Mesodermal cell (in vitro differentiated cells): ENCODE results near the gene NUP188.
"Not testable (repeated sequence)": the region's sequence is repeated elsewhere in the genome, so short reads cannot be mapped to it uniquely, and the experiment has no call there.

Experiments used
- H3K27ac ChIP-seq: 2 replicates; pipeline ENCODE4 v1.7.0; 2013; ENCODE audit warnings: mild to moderate bottlenecking, low read depth, low read length, moderate library complexity; ENCODE audit not compliant: severe bottlenecking
- H3K36me3 ChIP-seq: 2 replicates; pipeline ENCODE4 v1.7.1; 2013; ENCODE audit warnings: mild to moderate bottlenecking, low read length, moderate library complexity; ENCODE audit not compliant: control insufficient read depth, insufficient read depth
- H3K4me1 ChIP-seq: one replicate; pipeline ENCODE4 v1.7.1; 2013; ENCODE audit warnings: mild to moderate bottlenecking, low read length; ENCODE audit not compliant: insufficient read depth, control insufficient read depth, poor library complexity, severe bottlenecking
- H3K4me3 ChIP-seq: 2 replicates; pipeline ENCODE4 v1.7.0; 2013; ENCODE audit warnings: low read length, control low read depth, mild to moderate bottlenecking; ENCODE audit not compliant: insufficient read depth, poor library complexity, severe bottlenecking; ENCODE audit errors: extremely low read depth
- H3K9me3 ChIP-seq: 2 replicates; pipeline ENCODE4 v1.7.1; 2013; ENCODE audit warnings: mild to moderate bottlenecking, low read length, moderate library complexity; ENCODE audit not compliant: control insufficient read depth
- WGBS, 2 experiments: methylation state at CpG; one replicate each; pipeline ENCODE4 v1.1.5; 2013; ENCODE audit warnings: missing lambda C conversion rate in 2 of 2; ENCODE audit not compliant: insufficient coverage in 2 of 2; 5-methylcytosine and 5-hydroxymethylcytosine counted together

NUP188 gene

GRCh38 chr9:129033216-129033615, 85.7 kb downstream of the NUP188 start:
- no peak overlapping the region for H3K27ac ChIP-seq
- WGBS, 2 experiments, result 90 to 97% methylated on average over 6 of the region's 8 CpGs
- no peaks in the 10 kb centered on the region for H3K36me3 ChIP-seq
- no peaks in the 10 kb centered on the region for H3K9me3 ChIP-seq
- no peak overlapping the region for H3K4me3 ChIP-seq
- peaks cover 11% of the 10 kb centered on the region for H3K4me1 ChIP-seq

GRCh38 chr9:129035838-129036237, 88.3 kb downstream of the NUP188 start:
- not testable (repeated sequence) for H3K9me3 ChIP-seq, H3K4me3 ChIP-seq, H3K36me3 ChIP-seq
- Histone ChIP-seq H3K4me1 (peaks cover 14% of the 10 kb centered on the region), H3K27ac (peak overlapping the region; percentile 59)
- WGBS, 2 experiments, result 81 to 82% methylated on average over 12 to 13 of the region's 13 CpGs

- Histone ChIP-seq H3K4me1 (peaks cover 14% of the 10 kb centered on the region), H3K9me3 (no peaks in the 10 kb centered on the region), H3K4me3 (peak within 1 kb of the TSS; percentile 95), H3K27ac (peak within 1 kb of the TSS; percentile 59), H3K36me3 (peaks cover 4% of the 10 kb centered on the region)
- 1 to 2% methylated on average over 43 to 44 of the region's 49 CpGs for WGBS, 2 experiments
Observed at GRCh38 chr9:129036241-129036922, 88.9 kb downstream of the NUP188 start, which contains the start of gene MIGA2. Gene MIGA2, plus strand, starts transcription at chr9:129036626. Its CDS starts 3,969 bp downstream, at chr9:129040595.

- H3K4me1 ChIP-seq, result peaks cover 14% of the 10 kb centered on the region
- H3K9me3 ChIP-seq, result no peaks in the 10 kb centered on the region
- peak overlapping the region; percentile 95 for H3K4me3 ChIP-seq
- WGBS, 2 experiments, result 19 to 24% methylated on average over 26 to 31 of the region's 32 CpGs
- peaks cover 12% of the 10 kb centered on the region for H3K36me3 ChIP-seq
- H3K27ac ChIP-seq, result no peak overlapping the region
Observed at GRCh38 chr9:129036923-129037766, 89.6 kb downstream of the NUP188 start.

GRCh38 chr9:129037767-129038098, 90.2 kb downstream of the NUP188 start:
- peaks cover 14% of the 10 kb centered on the region for H3K4me1 ChIP-seq
- no peak overlapping the region for H3K27ac ChIP-seq
- no peaks in the 10 kb centered on the region for H3K9me3 ChIP-seq
- H3K36me3 ChIP-seq, result peaks cover 16% of the 10 kb centered on the region
- WGBS, 2 experiments, result 73 to 90% methylated on average over 6 of the region's 6 CpGs
- H3K4me3 ChIP-seq, result peak overlapping the region; percentile 95

GRCh38 chr9:129038109-129038852, 90.8 kb downstream of the NUP188 start:
- Histone ChIP-seq H3K4me3 (peak overlapping the region; percentile 95), H3K27ac (no peak overlapping the region), H3K9me3 (no peaks in the 10 kb centered on the region), H3K36me3 (peaks cover 16% of the 10 kb centered on the region), H3K4me1 (peaks cover 14% of the 10 kb centered on the region)
- 96 to 97% methylated on average over 4 of the region's 8 CpGs for WGBS, 2 experiments

- WGBS, 2 experiments, result 92 to 94% methylated on average over 12 of the region's 12 CpGs
- Histone ChIP-seq H3K36me3 (peaks cover 16% of the 10 kb centered on the region), H3K4me3 (no peak overlapping the region), H3K27ac (no peak overlapping the region), H3K4me1 (peaks cover 14% of the 10 kb centered on the region), H3K9me3 (no peaks in the 10 kb centered on the region)
Observed at GRCh38 chr9:129040113-129040643, 92.7 kb downstream of the NUP188 start.

- Histone ChIP-seq H3K4me3 (no peak overlapping the region), H3K4me1 (peaks cover 14% of the 10 kb centered on the region), H3K9me3 (no peaks in the 10 kb centered on the region), H3K27ac (no peak overlapping the region), H3K36me3 (peaks cover 22% of the 10 kb centered on the region)
- 90 to 96% methylated on average over 9 to 15 of the region's 16 CpGs for WGBS, 2 experiments
Observed at GRCh38 chr9:129042016-129042415, 94.5 kb downstream of the NUP188 start.

GRCh38 chr9:129052592-129052991, 105.1 kb downstream of the NUP188 start:
- WGBS, 2 experiments, result 97% methylated on average over 4 to 5 of the region's 8 CpGs

GRCh38 chr9:129053020-129053419, 105.5 kb downstream of the NUP188 start:
- Histone ChIP-seq H3K4me1 (no peaks in the 10 kb centered on the region), H3K9me3 (no peaks in the 10 kb centered on the region)
- 98 to 100% methylated on average over 2 to 5 of the region's 6 CpGs for WGBS, 2 experiments

More at GRCh38 chr9:129052592-129052991, 105.1 kb downstream of the NUP188 start:
- Histone ChIP-seq H3K9me3 (no peaks in the 10 kb centered on the region), H3K27ac (no peak overlapping the region), H3K4me3 (no peak overlapping the region), H3K4me1 (no peaks in the 10 kb centered on the region), H3K36me3 (peaks cover 61% of the 10 kb centered on the region)

More at GRCh38 chr9:129053020-129053419, 105.5 kb downstream of the NUP188 start:
- Histone ChIP-seq H3K4me3 (no peak overlapping the region), H3K27ac (no peak overlapping the region), H3K36me3 (peaks cover 61% of the 10 kb centered on the region)
